GM21381 (cell line): ENCODE results near the gene NXPH3.
A peak's percentile ranks its signal among the peaks of the same experiment; 100 is the strongest.
"Not testable (repeated sequence)": the region's sequence is repeated elsewhere in the genome, so short reads cannot be mapped to it uniquely, and the experiment has no call there.

ENCODE experiments used
- ATAC-seq: cut with Tn5 transposase; IDR thresholded peaks from one replicate; pipeline ENCODE4 v1.9.1; 2021; ENCODE audit warnings: mild to moderate bottlenecking, moderate library complexity; ENCODE audit not compliant: unreplicated experiment

Gene NXPH3

GRCh38 chr17:49554694-49555494 is 20.8 kb upstream of the NXPH3 start:
- ATAC-seq = no peak

- ATAC-seq = no peak
Observed at GRCh38 chr17:49555495-49556222, 20.0 kb upstream of the NXPH3 start.

DNA sequence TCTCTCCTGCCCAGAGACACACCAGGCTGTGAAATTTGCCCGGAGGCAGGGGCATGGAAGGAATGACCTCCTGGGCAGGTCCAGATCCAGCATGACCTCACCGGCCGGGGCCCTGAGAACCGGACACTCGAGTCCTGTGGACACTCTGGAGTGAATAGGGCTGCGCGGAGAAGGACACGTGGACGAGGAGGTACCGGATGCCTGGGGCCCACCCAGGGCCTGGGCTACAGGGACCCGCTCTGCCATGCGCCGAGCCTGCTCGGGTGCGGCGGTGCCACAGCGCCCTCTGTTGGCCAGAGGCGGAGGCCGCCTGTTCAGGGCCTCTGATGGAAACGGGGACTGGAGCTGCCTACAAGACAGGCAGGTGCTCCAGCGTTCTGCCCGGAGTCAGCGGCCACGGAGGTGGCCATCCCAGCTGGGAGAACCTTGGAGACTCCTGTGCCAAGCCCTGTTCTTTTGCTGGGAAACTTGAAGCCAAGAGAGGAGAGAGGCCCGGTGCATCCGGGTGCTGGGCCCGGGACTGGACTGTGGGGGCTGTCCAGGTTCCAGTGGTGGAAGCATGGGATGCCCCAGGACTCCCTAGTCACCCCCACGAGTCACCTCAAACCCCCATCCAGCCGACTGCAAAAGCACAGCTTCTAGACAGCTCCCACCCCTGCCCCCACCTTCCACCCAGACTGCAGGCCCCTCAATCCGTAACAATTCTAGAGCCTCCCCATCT is 19.3 kb upstream of the NXPH3 start:
- ATAC-seq = no peak

- no peak for ATAC-seq
Observed at GRCh38 chr17:49557312-49558024, 18.2 kb upstream of the NXPH3 start.

GRCh38 chr17:49564638-49565037 is 11.0 kb upstream of the NXPH3 start:
- no peak for ATAC-seq

DNA sequence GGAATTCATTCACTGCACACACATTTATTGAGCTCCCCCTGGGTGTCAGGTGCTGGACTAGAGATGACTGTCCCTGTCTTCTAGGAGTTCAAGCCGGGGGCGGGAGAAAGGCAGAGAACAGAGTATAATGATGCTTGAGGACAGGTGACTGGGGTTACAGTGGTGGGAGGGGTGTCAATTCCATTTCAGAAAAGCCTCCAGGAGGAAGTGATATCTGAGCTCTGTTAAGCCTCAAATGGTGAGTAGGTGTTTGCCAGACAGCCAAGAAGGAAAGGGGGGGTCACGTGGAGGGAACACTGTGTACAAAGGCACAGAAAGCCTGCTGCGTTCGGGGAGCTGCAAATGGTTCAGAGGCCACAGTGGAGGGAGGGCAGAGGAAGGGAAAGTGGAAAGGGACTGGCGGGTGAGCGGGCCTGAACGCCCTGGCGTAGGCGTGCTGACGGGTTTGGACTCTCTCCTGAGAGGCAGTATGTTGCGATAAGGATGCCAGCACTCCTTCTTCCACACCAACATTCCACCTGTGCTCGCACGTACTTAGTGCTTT is 9.7 kb upstream of the NXPH3 start:
- no peak for ATAC-seq

DNA sequence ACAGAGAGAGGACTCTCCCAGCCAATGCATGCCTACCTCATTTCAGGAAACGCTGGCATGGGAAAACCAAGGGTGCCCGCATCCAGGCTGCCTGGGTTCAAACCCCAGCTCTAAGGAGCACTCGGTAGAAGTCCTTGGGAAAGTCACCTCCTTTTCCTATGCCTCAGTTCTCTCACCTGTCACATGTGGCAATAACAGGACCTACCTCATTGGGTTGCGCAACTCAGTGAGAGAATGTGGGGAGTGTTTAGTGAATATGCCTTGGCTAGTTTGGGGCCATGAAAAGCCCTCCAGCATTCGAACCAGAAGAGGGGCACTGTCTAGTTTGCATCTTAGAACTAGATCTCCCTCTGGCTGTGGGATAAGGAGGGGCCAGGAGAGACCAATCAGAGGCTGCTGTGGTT is 9.0 kb upstream of the NXPH3 start:
- ATAC-seq = no peak

DNA sequence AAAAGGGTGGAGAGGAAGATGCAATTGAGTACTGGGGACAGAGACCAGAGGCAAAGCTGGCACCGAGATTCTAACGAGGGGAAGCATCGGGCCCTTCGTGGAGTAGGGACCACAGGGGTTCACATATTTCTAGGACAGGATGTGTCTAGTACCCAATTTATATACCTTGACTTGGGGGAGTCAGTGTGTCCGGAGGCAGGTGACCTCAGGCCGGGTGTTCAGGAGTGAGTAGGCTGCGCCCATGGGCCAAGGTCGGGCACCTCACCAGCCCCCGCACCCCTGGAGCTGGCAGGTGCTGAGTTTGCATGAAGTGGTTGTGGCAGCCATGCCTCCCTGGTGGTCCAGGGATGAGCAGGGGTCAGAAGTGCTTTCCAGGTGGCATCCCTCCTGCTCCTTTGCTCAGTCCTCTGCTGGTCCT is 8.6 kb upstream of the NXPH3 start:
- ATAC-seq = no peak

DNA sequence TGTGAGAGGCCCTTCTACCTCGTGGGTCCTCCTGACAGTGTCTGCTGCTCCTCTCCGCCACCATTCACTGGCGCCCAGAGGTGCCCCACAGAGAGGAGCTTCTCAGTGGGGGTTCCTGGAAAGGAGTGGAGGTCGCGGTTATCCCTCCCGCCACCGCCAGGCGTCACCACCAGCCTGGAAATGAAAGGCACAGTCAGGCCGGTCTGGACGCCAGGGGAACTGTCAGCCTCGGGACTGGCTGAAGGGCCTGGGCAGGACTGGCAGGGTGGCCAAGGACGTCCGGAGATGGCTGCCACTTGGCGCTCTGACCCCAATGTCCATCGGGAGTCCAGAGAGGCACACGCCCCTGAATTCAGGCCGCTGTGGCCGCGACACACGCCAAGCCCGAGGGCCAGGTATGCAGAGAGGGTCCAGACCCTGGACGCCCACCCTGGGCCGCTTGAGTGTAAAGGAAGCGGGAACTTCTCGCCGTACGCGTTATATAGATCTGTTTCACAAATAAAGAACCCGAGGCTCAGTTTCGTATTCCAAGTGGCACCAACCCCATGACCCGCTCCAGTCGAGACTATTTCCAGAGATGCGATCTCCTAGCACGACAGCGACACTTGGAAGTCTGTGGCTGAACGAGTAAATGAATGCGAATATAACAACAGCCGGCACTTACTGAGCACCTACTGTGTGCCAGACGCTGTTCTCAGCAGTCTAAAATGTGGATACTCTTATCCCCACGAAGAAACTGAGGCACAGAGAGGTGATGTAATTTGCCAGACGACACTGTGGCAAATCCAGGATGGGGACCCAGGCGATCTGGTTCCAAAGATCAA is 7.6 kb upstream of the NXPH3 start:
- ATAC-seq = peak; percentile 45

DNA sequence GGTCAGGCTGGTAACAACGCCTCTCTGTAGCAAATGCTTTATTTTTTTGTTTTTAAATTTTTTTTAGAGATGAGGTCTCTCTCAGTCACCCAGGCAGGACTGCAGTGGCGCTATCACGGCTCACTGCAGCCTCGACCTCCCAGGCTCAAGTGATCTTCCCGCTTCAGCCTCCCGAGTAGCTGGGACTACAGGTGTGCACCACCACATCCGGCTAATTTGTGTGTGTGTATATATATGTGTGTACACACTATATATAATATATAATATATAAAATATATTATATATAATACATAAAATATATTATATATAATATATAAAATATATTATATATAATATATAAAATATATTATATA is 7.0 kb upstream of the NXPH3 start:
- not testable (repeated sequence) for ATAC-seq

- no peak for ATAC-seq
Observed at GRCh38 chr17:49570540-49571242, 5.0 kb upstream of the NXPH3 start.

DNA sequence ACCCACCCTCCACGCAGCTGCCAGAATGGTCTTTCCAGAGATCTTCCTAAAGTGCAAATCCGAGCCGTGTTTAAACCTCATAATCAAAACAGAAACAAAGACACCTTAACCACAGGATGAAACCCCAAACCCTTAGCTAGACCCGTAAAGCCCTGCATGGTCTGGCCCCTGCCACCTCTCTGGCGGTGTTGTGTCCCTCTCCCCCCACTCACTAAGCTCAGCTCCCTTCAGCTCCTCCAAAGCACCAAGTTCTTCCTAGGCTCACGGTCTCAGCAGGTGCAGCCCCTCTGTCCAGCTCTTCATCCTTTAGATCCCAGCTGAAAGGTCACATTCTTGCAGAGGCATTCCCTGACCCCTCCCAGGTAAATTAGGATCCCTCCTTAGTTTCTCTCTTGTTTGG is 4.4 kb upstream of the NXPH3 start:
- ATAC-seq = no peak

DNA sequence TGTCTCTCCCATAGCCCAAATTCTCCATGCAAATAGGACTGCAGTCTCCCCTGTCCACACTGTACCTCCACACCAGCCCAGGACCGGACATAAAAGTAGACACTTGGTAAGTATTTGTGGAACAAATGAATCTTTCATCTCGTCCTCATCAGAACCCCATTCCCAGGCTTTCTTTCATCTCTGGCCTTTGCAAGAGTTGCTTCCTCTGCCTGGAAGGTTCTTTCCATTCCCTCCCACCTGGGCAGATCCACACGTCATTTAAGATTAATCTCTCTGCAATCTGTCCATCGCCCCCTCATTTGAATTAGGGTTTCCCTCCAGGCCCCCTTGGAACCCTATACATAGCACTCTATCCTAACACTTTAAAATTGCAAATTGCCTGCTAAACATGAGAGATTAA is 3.9 kb upstream of the NXPH3 start:
- ATAC-seq = no peak

DNA sequence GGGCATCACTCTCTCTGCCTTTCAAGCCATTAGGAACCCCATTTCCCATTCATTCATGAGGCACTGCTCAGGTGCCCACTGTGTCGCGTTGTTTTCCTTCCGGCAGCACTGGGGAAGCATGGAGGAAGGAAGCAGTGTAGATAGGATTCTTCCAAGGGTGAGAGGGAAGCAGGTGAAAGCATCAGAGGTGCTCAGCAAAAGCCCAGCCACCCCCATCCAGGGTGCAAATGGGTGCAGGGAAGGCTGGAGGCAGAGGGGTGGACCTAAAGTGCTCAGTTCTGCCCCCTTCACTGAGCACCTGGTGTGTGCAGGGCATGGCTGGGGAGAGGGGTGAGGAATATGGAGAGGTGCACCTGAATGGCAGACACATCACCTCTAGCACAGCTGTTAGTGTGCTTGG is 3.4 kb upstream of the NXPH3 start:
- ATAC-seq = no peak

DNA sequence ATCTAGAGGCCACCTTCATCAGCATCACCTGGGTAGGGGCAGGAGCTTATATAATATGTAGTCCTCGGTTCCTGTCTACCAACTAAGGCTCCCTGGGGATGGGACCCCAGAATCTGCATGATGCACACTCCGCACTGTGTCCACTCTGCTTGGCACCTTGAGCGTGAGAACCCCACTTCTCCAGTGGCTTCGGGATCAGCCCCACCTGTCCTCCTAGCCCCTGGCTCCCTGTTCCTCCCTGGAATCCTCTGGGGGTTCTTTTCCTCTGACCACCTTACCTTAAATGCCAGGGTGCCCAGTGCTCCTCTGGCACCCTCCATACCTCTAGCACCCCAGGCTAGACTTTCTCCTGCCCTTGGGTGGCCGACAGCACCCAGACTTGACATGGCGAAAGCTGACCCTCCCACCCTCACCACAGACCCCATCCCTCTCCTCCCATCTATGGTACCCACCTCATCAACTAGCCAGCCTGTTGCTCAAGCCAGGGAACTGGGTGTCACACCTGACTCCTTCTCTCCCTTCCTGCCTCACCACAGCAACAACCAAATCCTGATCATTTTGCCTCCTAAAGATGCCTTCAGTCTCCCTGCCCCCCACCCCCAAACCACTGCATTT is 2.8 kb upstream of the NXPH3 start:
- no peak for ATAC-seq

GRCh38 chr17:49573510-49574322 is 2.0 kb upstream of the NXPH3 start:
- ATAC-seq = no peak

DNA sequence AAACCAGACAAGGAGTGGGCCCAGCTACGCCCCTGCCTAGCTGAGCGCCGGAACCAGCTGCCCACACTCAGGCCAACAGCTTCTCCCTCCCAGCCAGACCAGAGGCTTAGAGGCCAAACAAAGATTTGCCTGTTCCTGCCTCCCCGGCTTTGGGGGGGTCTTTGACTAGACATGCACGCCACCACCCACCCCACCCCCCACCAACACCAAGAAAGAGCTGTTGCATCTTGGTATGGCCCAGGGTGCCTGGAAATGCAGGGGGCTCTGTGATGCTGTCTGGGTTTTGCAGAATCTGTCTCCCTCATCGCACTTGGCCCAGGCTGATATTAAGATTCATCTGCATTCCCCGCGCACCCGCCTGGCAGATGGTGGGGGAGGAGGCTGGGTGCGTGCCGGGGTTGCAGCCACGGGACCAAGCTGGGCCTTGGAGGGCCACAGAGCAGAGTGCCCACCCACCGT is 1.3 kb upstream of the NXPH3 start:
- ATAC-seq = no peak
